GM18511 (cell line): ENCODE measurements around the gene CRABP1.

Source experiments
- ATAC-seq: cut with Tn5 transposase; IDR thresholded peaks from one replicate; pipeline ENCODE4 v1.9.1; 2021; ENCODE audit warnings: mild to moderate bottlenecking, moderate library complexity; ENCODE audit not compliant: unreplicated experiment

Gene CRABP1

DNA sequence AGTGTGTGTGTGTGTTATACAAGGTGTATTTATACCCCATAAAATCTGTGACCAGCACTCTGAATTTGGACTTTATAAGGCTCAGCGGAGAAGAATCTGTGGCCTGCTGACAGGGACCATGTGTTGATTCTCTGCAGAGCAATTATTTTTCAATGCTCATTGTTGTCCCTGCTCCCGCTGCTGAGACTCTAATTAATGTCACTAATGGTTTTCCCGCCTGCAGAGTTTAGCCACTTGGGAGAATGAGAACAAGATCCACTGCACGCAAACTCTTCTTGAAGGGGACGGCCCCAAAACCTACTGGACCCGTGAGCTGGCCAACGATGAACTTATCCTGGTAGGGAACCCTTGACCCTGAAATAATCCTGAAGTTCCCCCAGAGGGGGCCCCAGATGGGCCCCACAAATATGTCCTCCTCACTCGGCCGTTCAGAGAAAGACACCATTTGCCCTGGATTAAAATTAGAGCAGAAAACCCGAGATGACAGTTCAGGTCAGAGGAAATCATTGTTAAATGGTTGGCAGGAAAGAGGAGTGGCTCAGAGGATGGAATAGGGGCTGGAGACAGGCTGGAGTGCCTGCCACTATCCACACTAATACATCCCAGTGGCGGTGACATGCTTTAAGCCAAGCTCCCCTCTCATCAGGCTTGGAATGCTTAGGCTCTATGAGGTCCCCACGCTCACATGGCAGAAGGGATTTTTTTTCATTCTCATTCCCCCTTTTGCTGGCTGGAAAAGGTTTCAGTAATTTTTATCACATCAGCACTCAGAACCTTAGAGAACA is 3.3 kb downstream of the CRABP1 start:
- no peak for ATAC-seq

DNA sequence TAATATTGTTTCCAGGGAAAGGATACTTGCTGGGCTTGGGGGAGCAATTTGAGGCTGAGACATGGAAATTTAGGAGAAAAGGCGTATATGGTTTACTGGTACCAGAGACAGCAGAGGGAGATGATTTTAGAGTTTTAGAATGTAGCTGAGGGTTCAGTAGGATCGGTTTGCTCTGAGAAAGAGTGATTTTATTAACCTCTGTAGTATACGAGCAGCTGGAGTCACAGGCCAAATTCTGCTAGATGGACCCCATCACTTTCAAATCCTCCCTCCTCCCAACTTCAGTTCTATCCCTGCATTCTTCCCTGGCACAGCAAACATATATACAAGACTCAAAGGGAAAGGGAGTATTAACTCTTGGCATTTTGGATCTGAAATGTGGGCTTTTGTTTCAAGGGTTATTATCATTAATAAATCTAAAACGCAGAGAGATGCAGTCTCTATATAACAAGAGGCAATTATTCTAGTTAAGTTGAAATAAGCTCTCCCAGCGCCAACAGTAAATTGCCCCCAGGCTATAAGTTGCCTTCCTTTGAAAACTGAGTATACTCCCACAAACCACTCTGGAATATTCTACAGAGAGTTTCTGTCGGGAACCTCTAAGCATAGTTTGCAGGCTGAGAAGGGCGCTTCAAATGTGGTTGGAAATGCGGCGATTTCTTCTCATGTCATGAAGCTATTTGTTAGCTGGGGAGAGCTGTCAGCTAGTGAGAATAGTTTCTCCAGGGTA is 5.4 kb downstream of the CRABP1 start:
- ATAC-seq = no peak

DNA sequence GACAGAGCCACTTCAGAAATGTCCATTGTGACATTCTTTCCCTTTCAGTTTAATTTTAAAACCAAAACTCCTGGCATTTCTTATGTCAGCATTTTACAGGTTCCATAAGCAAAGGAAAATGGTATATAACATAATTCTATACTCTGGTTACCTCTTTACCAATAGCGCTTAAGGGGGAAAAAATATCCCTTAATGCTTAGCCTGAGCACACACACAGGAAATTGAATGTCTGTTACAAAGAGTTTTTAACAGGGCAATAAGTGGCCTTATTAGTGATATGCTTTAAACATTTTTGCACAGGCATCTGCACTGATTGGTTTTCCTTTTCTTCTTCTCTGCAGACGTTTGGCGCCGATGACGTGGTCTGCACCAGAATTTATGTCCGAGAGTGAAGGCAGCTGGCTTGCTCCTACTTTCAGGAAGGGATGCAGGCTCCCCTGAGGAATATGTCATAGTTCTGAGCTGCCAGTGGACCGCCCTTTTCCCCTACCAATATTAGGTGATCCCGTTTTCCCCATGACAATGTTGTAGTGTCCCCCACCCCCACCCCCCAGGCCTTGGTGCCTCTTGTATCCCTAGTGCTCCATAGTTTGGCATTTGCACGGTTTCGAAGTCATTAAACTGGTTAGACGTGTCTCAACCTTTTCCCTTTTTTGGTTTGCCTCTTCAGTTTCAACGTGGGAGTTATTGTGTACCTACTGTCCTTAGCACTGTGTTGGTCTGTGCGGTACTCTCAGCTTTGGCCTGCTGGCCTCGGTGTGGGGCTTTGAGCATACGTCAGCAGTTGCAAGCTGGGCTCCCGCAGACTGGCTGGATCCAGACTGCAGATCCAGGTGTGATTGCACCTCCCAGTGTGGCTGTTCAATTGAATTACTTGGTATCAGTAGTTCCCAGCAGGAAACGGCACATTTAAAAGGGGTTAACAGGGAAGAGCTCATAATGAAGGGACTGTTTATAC is 7.7 kb downstream of the CRABP1 start:
- ATAC-seq = no peak

DNA sequence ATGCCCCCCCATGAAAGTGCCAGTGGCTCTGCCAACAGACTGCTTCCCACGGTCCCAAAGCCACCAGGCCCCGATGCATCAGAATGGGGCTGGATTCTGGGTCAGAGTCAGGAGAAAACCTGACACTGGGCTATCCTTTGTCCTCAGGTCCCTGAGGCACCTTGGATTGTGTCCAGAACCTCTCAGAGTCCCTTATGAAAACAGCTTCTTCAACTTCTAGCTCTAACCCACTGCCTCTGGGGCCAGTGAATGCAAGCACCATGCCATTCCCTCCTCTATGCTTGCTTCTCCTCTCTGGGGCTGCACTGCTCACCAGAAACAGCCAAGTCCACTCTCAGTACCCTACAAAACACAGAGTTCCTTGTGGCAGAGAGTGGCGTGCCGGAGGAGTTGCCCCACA is 9.9 kb downstream of the CRABP1 start:
- no peak for ATAC-seq

DNA sequence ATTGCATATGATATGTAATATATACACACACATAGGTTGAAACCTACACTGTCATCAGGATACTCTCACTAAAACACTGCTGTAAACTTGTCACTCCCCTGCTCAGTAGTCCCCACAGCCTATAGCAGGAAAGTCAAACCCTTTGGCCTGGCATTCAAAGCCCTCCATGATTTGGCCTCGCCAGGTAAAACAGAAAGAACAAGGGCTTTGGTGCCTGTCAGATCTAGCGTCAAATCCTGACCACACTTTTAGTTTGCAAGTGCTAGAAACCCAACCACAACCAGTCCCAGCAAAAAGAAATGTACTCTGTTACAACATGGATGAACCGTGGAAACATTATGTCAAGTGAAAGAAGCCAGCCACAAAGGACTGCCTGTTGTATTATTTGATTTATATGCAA is 11.4 kb downstream of the CRABP1 start:
- ATAC-seq = no peak

DNA sequence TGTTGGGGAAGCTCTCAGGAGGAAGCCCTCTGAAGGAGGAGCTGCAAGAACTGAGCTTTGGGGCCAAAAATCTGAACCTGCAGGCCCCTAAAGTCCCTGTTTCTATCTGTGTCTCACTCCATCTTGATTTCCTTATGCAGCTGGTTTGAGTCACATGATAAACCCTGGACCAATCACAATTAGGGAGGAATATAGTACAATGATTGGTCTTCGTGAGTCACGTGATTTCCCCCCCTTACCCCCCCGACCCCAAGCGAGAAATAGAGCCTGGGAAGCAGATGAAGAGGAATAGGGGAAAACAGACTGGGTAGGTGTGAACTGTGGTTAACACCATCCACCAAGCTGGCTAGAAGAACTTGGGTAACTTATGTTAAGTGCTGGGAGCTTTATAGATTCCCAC is 12.9 kb downstream of the CRABP1 start:
- no peak for ATAC-seq

DNA sequence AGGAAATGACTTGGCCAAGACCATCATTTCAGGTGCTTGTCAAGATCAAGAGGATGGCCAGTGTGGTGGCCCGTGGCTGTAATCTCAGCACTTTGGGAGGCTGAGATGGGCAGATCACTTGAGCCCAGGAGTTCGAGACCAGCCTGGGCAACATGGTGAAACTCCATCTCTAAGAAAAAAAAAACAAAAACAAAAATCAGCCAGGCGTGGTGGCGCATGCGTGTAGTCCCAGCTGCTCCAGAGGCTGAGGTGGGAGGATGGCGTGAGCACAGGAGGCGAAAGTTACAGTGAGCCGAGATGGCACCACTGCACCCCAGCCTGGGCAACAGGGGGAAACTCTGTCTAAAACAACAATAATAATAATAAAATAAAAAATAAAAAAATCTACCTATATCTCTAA is 15.0 kb downstream of the CRABP1 start:
- no peak for ATAC-seq

DNA sequence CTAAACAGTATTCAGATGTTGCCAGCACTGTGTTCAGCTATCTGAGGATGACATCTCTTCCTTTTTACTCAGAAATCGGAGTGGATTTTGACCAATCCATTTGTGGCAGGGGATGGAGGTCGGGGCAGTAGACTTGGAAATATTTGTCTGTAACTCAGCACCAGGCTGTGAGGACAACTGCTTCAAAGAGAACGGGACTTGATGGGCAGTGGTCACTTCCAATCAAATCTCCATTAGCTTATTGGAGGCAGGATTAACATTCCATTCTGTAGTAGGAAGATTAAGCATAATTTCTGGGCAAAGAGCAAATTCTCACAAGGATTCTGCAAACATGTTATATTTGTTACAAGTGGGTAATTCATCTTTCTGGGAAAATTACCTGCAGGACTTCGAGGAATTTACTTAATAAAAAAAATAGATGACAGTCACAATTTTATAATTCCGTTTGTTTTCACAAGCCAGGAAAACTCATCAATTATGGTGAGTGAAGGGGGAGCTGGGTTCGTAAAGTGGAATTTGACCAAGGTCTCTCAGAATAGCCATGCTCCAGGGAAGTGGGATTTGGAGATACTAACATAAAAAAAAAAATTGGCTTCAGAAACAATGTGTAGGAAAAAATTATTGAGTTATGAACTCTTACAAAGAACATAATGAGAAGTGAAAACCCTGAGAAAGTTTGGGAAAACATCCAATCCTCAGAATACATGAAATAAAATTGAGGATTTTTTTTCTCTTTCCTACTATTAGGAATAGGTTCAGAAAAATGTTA is 18.1 kb downstream of the CRABP1 start:
- ATAC-seq = no peak

DNA sequence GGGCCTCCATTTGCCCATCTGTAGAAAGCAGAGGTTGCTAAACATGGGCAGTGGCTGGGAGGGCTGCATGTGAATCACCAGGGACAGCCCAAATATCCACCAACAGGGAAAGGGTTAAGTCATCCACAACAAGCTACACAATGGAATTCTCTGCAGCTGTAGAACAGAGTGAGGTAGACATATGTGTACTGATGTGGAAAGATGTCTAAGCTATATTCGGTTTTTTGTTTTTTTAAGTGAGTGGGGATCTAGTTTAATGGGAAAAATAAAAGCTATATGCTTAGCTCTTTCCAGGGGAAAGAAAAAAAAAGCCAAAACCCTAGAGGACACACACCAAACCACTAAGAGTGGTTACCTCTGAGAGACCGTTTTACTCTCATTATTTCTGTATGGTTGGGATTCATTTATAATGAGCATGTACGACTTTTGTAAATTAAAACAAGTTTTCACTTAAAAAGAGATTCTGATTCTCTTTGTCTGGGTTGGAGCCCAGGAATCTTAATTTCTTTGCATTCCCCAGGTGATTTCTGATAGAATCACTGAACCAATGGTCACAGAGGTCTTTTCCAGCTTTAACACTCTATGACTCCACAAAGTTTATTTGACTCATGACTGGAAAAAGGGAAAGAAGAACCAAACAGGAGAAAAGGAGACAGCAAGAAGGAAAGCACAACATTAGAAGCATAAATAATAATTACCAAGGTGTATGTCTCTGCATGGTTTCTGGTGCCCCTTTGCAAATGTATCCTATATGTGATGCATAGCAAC is 19.1 kb downstream of the CRABP1 start:
- no peak for ATAC-seq

DNA sequence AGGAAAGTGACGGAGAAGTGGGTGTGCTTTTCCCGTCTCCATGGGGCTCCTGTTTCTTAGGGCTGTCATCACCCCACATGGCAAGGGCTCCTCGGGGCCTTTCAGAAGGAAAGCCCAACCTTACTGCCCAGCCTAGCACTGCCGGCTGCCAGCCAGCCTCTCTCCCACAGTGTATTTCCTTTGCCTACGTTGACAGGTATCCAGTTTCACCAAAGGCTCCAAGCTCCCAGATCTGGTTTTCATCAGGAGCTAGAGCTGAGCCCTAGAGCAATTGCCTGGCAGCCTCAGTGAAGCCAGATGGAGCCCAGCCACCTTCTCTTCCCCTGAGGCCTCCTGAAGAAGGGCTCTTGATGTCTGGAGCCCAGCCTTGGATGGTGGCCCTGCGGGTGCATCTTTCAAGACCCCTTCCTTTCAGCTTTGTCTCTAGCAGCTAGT is 20.2 kb downstream of the CRABP1 start:
- no peak for ATAC-seq

DNA sequence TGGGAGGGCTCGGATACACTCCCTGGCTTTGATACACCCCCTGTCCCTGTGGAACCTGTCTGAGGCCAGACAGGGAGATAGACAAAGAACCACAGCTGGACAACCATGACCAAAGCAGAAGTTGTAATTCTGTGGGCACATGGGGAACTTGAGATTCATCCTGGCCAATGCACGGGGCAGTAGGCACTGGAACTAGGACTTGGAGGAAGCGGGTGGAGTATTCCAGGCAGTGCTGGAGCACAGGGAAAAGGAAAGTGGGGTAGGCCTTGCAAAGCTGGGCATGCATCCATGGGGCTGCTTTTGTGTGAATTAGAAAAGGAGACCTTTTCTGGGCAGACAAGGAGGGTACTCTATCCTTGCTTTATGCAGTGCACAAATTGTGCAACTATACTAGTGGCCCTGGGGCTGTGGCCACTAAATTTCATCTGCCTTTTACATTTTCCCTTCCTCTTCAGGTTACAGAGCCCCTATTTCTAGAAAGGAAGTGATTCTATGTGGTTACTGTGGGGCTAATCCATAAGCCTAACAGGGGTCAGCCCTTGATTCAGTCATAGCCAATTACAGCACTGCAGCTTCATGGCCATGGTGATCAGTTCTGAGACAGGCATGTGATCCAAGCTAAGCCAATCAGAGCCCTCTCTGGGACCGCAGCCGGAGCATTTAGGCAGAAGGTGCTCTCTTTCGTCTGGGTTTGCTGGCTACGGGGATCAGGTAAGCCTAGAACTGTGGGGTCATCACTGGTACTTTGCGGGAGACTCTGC is 21.0 kb downstream of the CRABP1 start:
- no peak for ATAC-seq

DNA sequence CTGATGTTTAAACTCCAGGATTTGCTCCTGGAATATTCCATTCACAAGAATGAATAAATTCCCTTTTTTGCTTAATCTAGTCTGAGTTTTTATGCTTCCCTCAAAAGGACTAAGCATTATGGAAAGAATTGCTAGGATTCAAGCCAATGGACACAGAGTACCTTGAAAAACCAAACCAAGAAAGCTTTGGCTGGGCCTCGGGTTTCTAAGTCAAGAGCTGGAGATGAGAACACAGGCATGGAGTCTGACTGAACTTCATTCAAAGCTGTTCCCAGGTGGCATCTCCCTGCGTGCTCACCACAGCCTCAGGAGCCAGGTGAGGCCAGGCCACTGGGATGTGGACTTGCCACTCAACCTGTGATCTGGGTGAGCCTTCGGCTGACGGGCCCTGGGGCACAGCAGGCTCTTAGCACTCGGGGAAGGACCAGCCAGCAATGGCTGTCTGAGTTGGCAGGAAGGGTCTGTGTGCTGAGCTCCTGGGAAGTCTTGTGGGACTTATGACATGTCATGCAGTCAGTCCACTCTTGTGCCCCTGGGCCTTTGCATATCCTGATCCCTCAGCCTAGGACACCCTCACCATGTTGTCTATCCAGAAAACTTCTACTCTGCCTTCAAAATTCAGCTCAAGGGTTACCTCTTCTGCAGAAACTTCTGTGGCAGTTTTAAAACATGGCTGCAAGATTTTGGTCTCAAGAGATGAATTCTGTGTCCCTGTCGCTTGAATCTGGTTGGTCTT is 21.8 kb downstream of the CRABP1 start:
- no peak for ATAC-seq

DNA sequence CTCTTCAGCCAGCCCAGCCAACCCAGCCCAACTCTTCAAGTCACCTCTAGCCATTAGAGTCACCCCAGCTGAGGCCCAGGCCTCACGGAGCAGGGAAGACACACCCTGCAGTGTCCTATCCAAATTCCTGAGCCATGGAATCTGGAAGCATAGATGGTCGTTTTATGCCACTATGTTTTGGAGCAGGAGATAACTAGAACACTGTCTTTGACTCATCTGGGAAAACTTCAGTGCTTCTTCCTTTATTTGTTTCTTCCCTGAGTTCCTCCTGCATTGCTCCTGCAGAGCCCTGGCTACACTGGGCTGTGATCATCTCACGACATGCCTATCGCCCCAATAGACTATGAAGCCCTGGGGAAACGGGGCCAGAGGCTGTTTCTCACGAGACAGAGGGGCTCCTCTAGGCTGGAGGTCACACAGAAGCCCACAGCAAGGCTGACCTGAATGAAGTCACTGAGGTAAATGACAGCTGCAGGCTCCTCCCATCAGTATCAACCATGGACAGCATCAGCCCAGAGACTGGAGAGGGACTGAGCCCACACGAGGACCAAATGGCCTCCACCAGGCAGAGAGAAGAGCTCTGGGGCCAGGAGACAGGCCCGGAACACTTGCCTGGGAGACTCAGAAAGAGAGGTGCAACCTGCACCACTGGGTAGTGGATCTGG is 22.7 kb downstream of the CRABP1 start:
- no peak for ATAC-seq

DNA sequence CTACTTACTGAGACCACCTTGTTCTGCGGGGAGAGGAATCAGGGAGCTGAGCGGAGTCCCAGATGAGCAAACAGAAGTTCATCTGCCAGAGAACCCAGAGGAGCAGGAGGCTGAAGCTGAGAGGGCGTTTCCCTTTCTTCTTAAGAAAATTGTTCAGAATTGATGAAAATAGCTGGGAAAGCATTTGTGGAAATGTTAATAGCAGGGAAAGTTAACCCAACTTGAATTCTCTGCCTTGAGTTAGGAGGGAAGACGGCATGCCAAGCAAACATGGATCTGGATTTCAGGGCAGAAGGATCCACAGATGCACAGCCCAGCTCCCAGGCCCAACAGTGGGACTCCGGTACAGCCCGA is 23.2 kb downstream of the CRABP1 start:
- no peak for ATAC-seq

DNA sequence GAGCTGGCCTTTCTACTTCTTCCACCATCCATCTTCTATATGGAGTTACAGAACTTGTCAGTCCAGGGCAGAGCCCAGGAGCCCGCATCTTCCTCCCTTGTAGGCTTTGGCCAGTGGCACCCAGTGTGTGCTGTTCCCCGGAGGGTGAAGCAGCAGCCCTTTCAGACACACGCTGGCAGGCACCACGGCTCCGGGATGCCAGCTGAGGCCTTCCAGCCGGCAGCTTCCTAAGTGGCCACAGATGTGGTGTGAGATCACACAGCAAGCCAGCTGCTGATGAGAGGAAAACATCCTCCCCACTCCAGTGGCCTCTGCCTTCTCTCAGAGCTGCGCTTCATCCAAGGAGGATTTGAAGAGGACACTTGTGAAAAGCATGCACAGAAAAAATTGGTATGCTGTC is 24.1 kb downstream of the CRABP1 start:
- no peak for ATAC-seq

DNA sequence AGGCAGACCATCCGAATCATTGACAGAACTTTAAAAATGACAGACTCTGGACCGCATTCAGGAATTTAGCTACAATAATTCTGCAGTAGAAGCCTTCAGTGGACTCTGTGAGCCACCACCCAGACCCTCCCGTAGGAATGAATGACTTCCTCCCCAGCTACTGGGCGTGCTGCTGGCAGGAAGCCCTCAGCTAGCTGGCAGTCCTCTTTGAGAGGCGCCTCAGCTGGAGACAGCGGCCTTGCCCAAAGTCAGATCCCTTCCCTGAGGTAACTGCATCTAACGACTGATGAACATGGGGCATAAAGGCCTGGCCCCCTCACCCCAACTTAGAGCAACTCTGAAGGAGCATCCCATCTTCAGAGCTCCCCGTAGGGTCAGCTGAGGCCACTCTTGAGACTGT is 25.8 kb downstream of the CRABP1 start:
- ATAC-seq = no peak

DNA sequence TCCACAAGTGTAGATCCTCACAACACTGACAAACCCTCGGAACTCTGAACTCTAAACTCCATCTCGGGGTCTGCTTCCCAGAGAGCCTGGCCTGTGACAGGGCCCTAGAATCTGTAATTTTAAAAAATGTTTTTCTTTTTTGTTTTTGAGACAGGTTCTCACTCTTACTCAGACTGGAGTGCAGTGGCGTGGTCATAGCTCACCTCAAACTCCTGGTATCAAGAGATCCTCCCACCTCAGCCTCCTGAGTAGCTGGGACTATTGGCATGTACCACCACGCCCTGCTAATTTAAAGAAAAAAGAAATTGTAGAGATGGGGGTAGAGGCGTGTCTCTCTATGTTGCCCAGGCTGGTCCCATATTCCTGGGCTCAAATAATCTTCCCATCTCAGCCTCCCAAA is 26.2 kb downstream of the CRABP1 start:
- no peak for ATAC-seq

DNA sequence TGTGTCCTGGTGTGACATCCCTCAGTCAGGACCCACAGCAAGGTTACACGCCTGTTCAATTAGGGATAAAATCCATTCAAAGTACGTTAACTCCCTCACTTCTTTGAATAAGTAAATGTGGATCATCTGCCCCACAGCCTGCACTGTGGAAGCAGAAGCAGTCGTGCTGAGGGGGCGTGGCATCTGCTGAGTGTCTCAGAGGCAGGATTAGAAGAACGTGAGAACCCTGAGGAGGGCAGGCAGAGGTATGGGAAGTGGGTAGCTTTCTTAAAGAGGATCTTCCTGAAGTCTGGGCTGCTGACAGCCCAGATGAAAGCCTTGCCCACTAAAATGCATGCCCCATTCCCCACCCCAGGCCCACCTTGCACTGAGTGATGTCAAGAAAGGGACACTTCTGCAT is 28.5 kb downstream of the CRABP1 start:
- no peak for ATAC-seq
